Measurements from ENCODE around the gene NEK11. TPM values are rescaled to one million over a fixed set of nuclear protein-coding genes. Genes with fewer than 3 reads are reported as not detected.

Gene NEK11
- total RNA-seq, 1 donor from 2014 or later, result 6.2 TPM

DNA sequence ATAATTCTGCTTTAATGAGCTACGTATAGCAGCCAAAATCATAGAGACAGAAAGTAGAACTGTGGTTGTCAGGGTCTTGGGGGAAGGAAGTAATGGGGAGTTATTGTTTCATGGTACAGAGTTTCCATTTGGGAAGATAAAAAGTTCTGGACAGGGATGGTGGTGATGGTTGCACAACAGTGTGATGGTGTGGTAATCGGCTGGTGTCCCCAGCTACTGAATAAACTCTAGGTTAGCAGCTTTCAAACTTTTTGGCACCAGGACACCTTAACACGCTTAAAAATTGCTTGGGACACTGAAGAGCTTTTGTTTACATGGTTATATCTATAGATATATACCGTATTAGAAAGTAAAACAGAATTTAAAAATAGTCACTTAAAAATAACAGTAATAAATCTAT is 166.0 kb downstream of the NEK11 start:
- no peak for DNase-seq (ENCODE audit: extremely low spot score, unreplicated experiment)
- Mint-ChIP-seq H3K9me3 (ENCODE audit: unreplicated experiment) (peaks cover 3% of the 10 kb centered on the region), H3K4me3 (ENCODE audit: unreplicated experiment) (no peak overlapping the region), H3K27me3 (ENCODE audit: unreplicated experiment) (no peaks in the 10 kb centered on the region), H3K4me1 (ENCODE audit: unreplicated experiment) (no peaks in the 10 kb centered on the region), H3K27ac (ENCODE audit: unreplicated experiment) (no peak overlapping the region), H3K36me3 (ENCODE audit: unreplicated experiment) (no peaks in the 10 kb centered on the region)
- TF ChIP-seq CTCF (IDR thresholded peaks at IDR 0.05), result no peak

DNA sequence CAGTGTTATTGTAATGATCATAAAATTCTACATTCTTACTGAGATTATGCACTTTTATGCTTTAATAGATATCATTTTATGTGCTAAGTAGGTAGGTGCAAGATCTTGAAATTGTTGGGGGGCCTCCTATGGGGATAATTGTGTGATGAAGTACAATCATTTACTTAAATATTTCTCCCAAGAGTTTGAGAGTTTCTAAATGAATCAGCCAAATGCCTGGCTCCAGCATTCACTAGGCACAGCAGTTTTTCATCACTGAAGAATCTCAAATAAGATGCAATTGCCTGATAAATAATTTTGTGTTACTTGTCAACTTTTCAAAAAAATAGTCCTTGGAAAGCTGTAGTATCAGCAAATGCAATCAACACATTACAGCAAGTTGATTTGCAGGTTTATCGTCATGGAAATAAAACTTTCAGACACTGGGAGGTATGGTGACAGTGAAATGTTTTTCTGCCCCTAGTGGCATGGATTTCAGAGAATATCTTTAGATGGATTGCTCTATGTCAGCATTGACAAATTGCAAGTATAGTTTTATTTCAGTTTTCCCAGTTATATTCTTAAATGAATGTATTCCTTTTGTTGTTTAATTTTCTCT is 167.1 kb downstream of the NEK11 start:
- peak; percentile 23 for TF ChIP-seq CTCF (IDR thresholded peaks at IDR 0.05)
- H3K4me1 Mint-ChIP-seq (ENCODE audit: unreplicated experiment), result no peaks in the 10 kb centered on the region
- H3K4me3 Mint-ChIP-seq (ENCODE audit: unreplicated experiment), result no peak overlapping the region
- no peak overlapping the region for H3K27ac Mint-ChIP-seq (ENCODE audit: unreplicated experiment)
- H3K36me3 Mint-ChIP-seq (ENCODE audit: unreplicated experiment), result no peaks in the 10 kb centered on the region
- no peak for DNase-seq (ENCODE audit: extremely low spot score, unreplicated experiment)
- H3K9me3 Mint-ChIP-seq (ENCODE audit: unreplicated experiment), result peaks cover 3% of the 10 kb centered on the region
- no peaks in the 10 kb centered on the region for H3K27me3 Mint-ChIP-seq (ENCODE audit: unreplicated experiment)

DNA sequence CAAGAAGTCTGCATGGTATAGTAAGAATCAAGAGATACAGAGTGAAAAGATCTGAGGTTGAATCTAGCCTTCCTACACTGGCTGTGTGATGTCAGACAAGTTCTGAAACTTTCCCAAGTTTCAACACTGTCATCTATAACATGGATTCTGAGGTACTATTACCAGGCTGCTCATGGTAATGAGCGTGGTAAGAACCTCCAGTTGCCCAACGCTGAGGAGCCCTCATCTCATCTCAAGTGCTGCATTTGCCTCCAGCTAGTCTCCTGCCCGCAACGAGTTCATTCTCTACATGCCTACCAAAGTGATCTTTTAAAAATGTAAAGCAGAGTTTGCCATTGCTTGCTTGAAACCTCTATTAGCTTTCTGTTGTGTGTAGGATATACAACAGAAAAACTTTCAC is 168.1 kb downstream of the NEK11 start:
- no peak for DNase-seq (ENCODE audit: extremely low spot score, unreplicated experiment)
- H3K4me1 Mint-ChIP-seq (ENCODE audit: unreplicated experiment), result no peaks in the 10 kb centered on the region
- TF ChIP-seq CTCF (IDR thresholded peaks at IDR 0.05), result no peak
- no peaks in the 10 kb centered on the region for H3K27me3 Mint-ChIP-seq (ENCODE audit: unreplicated experiment)
- no peak overlapping the region for H3K27ac Mint-ChIP-seq (ENCODE audit: unreplicated experiment)
- H3K9me3 Mint-ChIP-seq (ENCODE audit: unreplicated experiment), result peaks cover 3% of the 10 kb centered on the region
- no peak overlapping the region for H3K4me3 Mint-ChIP-seq (ENCODE audit: unreplicated experiment)
- H3K36me3 Mint-ChIP-seq (ENCODE audit: unreplicated experiment), result no peaks in the 10 kb centered on the region

DNA sequence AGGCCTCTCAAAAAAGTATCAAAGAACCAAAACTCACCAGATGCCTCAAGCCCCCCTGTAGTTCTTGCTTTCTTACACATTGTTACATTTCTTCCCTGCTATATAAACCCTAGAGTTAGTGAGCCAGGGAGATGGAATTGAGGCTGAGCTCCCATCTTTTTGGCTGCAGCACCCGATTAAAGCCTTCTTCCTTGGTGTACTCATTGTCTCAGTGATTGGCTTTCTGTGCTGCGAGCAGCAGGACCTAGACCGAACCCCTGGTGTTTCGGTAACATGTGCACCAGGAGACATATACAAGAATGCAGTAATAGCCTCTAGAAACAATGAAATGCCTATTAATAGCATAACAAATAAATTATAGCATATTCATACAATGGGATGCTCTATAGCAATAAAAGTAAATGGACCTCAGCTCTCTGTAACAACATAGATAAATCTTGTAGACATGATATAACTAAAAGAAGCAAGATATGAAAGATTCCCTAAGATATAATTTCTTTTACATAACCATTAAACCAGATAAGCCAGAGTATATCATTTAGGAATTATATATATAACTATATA is 174.0 kb downstream of the NEK11 start:
- DNase-seq (ENCODE audit: extremely low spot score, unreplicated experiment), result no peak
- no peaks in the 10 kb centered on the region for H3K4me1 Mint-ChIP-seq (ENCODE audit: unreplicated experiment)
- H3K4me3 Mint-ChIP-seq (ENCODE audit: unreplicated experiment), result no peak overlapping the region
- TF ChIP-seq CTCF (IDR thresholded peaks at IDR 0.05), result no peak
- H3K27me3 Mint-ChIP-seq (ENCODE audit: unreplicated experiment), result no peaks in the 10 kb centered on the region
- no peaks in the 10 kb centered on the region for H3K36me3 Mint-ChIP-seq (ENCODE audit: unreplicated experiment)
- peaks cover 9% of the 10 kb centered on the region for H3K9me3 Mint-ChIP-seq (ENCODE audit: unreplicated experiment)
- no peak overlapping the region for H3K27ac Mint-ChIP-seq (ENCODE audit: unreplicated experiment)

DNA sequence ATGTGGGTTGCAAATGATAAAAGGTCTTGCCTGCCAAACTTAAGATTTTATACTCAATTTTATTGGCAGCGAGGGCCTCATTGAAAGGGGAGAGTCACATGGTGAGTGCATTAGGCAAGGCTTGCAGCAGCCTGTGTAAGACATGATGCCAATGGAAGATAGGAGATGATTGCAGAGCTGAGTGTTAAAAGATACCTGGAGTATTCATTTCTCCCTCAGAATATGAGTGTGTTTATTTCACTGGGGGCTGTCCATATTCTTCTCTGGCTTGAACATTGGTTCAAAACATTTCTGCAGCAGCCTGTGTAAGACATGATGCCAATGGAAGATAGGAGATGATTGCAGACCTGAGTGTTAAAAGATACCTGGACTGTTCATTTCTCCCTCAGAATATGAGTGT is 189.7 kb downstream of the NEK11 start:
- H3K36me3 Mint-ChIP-seq (ENCODE audit: unreplicated experiment), result no peaks in the 10 kb centered on the region
- TF ChIP-seq CTCF (IDR thresholded peaks at IDR 0.05), result no peak
- DNase-seq (ENCODE audit: extremely low spot score, unreplicated experiment), result no peak
- H3K27me3 Mint-ChIP-seq (ENCODE audit: unreplicated experiment), result no peaks in the 10 kb centered on the region
- H3K4me1 Mint-ChIP-seq (ENCODE audit: unreplicated experiment), result peaks cover 18% of the 10 kb centered on the region
- no peaks in the 10 kb centered on the region for H3K9me3 Mint-ChIP-seq (ENCODE audit: unreplicated experiment)
- H3K27ac Mint-ChIP-seq (ENCODE audit: unreplicated experiment), result no peak overlapping the region
- H3K4me3 Mint-ChIP-seq (ENCODE audit: unreplicated experiment), result no peak overlapping the region

Measured in osteocyte (in vitro differentiated cells).